GM18909 (cell line): Measurements from ENCODE around the gene OPRL1.

ENCODE experiments used
- ATAC-seq: cut with Tn5 transposase; IDR thresholded peaks from one replicate; pipeline ENCODE4 v1.9.1; 2021; ENCODE audit warnings: mild to moderate bottlenecking; ENCODE audit not compliant: unreplicated experiment, poor library complexity

Gene OPRL1

DNA sequence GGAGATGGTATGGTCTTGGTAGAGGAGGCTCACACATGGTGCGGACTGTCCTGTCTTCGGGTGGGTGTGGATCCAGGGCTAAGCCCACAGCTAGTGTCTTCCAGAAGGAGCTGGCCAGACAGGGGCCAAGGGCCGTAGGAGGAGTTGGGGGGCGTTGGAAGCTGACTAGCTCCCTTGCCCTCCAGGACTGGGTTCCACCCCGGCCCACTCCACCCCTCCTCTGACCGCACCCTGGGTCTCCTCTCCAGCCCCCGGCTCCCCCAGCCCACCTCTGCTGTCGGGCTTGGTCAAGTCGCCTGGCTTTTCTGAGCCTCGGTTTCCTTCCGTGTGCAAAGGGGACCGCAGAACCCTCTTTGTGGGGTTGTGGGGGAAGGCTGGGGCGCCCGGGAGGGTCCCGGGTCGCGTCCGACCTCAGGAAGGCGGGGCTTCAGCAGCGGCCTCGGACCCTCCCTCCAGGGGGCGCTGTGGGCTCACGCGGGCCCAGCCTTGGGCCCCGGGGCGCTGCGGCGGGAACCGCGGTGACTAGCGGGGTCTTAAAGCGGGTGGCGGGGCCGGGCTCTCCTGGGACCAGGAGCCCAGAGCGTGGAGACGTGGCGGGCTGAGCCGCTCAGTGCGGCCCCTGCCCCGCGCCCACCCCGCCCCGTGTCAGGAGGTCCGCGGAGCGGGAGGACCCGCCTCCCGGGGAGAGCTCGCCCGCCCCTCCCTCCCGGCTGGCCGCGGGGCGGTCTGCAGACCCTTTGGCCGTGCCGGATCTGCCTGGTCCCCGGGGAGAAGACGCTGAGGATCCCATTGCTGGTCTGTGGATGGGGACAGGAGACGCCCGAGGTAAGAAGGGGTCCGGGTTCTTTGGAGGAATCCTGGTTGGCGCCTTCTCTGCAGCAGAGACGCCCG lies 22.1 kb downstream of the OPRL1 start:
- peak; percentile 44 for ATAC-seq

DNA sequence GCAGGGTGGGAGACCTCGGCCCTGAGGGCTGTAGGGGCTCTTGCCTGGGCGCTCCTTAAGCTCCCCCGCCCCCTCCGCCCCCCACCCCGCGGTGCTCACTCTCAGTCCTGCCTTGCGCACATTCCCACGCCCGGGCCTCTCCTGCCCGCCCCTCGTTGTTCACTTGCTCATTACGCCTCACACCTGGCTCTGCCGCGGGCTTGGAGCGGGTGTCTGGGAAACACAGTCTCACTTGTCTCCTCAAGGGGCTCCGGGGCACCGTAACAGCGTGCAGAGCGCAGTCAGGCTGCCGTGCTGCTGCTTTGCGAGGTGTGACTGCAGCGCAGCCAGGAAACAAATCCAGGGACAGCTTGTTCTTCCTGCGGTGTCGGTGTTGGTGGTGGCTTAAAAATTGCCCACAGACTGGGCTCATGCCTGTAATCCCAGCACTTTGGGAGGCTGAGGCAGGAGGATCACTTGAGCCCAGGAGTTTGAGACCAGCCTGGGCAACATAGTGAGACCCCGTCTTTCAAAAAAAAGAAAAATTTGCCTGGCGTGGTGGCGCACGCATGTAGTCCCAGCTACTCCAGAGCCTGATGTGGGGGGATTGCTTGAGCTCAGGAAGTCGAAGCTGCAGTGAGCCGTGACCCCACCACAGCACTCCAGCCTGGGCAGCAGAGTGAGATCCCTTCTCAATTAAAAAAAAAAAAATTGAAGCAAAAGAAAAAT lies 22.9 kb downstream of the OPRL1 start:
- ATAC-seq = no peak

DNA sequence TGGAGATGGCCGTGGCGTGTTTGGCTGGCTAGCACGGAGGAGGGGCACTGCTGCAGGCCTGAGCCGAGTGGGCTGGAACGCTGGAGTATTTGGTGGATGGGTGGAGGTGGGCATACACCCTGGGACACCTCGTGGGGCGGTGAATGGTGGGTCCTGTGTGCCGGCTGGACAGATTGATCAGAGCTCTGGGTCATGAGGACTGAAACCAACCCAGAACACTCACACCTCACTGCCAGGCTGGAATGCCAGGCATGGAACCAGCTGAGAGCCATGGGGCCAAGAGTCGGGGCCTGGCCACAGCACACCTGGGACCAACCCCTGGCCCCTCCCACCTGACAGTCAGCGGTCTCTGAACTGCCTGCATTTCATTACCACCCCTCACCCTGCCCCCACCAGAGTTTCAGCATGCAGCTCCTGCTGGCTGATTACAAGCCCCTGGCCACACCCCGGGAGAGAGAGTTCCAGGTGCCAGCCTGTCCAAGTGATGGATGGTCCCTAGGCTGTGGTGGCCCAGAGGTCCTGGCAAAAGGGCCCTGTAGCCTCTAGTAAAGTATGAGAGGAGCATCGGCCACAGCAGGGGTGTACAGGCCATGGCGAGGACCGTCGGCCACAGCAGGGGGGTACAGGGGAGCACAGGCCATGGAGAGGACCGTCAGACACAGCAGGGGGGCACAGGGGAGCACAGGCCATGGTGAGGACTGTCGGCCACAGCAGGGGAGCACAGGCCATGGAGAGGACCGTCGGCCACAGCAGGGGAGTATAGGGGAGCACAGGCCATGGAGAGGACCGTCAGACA lies 24.2 kb downstream of the OPRL1 start:
- ATAC-seq = no peak

DNA sequence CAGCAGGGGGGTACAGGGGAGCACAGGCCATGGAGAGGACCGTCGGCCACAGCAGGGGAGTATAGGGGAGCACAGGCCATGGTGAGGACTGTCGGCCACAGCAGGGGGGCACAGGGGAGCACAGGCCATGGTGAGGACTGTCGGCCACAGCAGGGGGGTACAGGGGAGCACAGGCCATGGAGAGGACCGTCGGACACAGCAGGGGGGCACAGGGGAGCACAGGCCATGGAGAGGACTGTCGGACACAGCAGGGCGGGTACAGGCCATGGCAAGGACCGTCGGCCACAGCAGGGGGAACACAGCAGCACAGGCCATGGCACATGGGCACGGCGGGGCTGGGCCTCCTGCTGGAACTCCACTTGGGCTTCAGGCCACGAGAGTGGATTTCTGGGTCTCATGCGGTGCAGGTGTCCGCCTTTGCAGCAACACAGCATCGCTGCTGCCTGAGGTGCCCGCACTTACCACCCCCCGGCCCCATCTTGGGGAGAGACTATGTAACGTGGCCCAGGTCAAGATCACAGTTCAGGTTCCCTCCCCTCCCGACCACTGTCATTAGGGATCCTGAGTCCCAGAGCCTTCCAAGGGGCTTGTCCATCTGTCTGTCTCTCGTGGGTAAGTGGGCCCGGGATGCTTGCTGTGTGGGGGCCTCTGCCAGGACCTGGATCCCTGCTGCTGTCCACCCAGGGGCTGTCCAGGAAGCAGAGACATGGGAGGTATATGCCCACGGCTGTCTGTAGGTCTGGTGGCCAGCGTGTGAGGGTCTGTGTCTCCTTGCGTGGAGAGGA lies 25.0 kb downstream of the OPRL1 start:
- ATAC-seq = no peak

DNA sequence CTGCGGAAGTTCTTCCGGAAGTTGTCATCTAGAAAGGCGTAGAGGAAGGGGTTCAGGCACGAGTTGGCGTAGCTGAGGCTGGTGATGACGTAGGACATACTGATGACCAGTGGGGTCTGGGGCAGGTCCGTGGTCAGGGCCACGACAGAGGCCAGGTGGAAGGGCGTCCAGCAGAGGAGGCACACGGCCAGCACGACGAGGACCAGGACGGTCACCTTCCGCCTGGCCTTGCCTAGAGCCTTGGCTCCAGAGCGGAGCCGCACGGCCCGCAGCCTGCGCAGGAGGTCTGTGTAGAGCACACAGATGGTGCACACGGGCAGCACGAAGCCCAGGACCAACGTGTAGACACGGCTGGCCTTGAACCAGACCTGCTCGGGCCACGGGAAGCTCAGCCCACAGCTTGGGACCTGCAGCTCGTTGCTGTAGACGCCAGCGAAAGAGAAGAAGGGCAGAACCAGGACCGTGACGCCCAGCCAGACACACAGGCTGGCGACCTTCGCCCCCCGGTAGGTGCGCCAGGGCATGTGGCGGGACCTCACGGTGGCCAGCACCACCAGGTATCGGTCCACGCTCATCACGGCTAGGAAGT lies 26.1 kb downstream of the OPRL1 start:
- ATAC-seq = no peak

DNA sequence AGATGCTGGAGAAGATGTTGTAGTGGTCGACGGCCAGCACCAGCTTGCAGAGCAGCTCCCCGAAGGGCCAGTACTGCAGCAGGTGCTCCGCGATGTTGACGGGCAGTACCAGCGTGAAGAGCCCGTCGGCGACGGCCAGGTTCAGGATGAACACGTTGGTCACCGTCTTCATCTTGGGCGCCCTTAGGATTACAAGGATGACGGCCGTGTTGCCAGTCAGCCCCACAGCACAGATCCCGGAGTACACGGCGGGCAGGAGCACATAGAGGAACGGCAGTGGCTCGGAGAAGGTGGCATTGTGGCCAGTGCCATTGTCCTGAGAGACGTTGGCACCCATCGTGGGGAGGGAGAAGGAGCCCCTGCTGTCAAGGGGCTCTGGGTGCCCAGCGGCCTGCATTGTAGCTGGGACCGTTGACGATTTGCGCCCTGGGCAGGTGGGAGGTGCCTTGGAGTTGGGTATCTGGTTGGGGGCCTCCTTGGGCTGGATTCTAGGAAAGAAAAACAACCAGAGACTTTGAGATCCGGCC lies 26.6 kb downstream of the OPRL1 start:
- no peak for ATAC-seq

DNA sequence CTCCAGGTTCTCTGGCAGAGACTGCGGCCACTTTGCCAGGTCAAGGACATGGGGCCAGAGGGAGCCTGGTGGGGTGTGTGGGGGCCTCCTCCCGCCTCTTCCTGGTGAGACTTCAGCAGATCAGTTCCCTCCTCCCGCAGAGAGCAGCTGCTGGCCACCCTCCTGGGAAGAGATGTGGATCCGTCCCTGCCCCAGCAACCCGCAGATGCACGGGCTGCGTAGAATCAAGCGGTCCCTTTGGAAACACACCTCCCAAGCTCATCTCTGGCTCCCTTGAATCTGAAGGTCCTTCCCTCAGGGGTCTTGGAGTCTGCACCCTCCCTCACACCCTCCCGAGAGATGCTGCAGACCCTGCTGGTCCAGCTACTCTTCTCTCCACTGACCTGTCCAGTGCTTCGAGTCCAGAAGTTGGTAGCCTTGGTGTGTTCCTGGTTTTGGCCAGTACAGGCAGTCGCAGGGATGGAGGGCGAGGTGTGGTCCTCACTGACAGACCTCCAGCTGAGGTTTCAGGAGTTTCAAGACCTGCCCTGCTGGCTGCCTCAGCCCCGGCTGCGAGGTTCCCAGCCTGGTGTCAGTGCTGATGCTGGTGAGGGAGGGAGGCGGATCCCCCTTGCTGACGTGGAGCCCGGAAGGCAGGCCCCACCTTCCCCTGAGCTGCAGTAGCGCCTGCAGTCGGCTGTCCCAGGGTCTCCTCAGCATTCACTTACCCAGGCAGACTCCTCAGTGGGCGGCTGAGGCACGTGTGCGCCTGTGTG lies 27.3 kb downstream of the OPRL1 start, which contains the start of gene NPBWR2:
Gene NPBWR2, minus strand, starts transcription at position 585 of the 755 bp plus-strand sequence. CDS start 734 bp downstream, outside the sequence.
- no peak for ATAC-seq

DNA sequence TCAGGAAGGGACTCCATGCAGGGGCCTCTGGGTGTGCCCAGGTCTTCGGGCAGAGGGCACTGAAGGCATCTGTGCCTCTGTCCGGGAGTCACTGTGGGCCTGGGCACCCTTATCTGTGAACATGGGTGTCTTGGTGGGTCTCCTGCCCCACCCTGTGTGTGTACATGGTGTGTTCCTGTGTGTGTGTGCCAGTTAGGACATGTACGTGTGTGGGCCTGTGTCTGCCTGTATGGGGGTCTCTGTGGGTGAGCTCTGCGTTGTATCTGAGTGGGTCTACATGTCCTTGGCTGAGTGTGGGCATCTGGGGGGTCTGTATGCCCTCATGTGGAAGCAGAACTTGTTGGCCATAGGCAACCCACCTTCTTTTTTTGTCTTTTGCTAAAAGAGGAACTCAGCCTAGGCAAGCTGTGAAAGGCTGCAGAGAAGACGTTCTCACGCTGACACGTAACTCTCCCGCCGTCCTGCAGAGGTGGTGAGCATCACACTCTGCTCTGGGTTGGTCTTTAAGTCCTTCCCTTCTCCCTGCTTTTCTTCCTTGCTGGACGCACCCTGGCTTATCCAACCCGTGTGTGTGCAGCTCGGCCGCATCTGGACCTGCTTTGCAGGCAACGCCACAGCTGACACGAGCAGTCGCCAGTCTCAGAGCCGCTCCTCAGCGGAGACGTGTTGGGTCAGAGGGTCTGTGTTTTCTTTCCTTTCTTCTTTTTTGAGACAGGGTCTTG lies 28.0 kb downstream of the OPRL1 start:
- ATAC-seq = no peak

DNA sequence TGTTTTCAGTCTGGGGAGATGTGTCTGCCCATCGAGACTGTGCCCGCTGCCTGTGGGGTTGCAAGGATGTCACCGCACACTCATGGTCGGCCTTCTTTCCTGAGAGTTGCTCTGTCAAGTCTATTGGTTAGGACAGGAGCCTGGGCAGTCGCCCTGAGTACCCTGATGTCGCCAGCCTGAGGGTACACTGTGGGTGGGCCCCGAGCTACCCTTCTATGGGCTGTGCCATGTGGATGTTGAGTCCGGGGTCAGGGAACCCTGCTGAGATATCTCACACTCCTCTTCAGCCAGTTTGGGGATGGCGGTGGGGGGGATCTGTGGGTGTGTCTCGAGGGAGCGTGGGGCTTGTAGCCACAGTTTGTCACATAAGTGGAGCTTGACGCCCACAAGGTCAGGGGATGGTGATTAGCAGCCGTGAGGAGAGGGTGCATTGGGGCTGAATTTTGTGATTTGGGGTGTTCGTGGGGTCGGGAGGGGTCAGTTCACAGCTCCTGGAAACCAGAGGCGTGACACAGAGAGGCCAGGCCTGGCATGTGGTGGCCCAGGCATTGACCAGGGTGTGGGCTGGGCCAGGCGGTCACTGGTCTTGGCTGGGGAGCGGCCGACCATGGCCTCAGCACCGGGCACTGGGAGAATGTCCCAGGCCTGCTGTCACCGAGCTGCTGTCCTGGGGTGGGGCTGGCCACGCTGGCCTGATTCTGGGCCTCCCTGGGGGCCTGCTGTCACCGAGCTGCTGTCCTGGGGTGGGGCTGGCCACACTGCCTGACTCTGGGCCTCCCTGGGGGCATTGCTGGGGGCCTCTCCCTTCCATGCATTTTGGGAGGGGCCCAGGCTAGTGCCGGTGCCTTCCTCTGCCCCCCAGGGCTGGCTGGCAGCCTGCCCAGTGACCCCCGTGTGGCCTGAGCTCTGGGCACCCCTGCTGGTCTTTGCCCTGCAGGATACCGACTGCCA lies 29.1 kb downstream of the OPRL1 start:
- ATAC-seq = no peak

DNA sequence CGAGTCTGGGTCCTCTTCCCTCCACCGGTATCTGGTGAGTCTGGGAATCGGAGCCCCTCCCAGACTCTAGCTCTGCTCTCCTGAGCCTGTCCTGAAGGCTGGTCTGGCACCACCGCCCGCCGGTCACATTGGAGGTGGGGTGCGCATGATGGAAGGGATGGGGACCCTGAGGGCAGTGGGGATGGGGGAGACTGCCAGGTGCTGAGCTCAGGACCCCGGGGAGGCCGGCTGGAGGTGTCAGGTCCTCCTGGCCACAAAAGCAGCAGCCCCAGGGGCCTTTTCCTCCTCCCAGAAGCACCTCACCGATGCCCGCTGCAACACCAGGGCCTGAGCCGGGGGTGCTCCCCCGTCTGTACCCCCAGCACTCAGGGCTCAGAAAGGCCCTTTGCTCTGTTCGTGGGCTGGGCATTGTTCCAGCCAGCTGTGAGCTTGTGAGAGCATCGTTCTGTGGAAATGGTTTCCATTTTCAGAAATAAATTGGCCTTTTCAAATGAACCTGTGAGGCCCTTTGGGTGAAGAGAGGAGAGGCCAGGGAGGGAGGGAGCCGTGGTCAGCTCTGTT lies 30.0 kb downstream of the OPRL1 start:
- no peak for ATAC-seq

DNA sequence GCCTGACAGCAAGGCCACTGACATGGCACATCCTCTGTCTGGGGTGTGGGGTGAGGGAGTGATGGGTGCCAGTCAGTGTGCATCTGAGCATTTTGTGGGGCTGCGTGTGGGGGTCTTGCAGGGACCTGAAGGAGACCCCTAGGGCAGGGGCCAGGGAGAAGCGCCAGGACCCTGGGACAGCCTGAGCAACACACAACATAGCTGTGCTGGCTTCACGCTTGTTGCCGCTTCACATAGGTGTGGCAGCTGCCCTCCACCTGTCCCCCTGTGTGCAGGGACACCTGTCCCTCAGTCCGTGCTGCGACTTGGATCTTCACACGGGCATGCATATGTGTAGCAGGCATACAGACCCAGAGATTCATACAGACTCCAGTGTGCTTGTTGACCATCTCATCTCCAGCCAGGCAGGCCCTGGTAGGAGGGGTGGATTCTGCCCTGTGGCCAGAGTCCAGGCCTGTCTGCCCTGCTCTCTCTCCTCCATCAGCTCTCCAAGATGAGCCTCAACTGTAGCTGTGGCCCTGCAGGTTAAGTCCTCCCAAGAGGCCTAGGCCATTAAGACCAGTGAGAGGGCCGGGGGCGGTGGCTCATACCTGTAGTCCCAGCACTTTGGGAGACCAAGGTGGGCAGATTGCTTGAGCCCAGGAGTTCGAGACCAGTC lies 30.7 kb downstream of the OPRL1 start:
- ATAC-seq = no peak

DNA sequence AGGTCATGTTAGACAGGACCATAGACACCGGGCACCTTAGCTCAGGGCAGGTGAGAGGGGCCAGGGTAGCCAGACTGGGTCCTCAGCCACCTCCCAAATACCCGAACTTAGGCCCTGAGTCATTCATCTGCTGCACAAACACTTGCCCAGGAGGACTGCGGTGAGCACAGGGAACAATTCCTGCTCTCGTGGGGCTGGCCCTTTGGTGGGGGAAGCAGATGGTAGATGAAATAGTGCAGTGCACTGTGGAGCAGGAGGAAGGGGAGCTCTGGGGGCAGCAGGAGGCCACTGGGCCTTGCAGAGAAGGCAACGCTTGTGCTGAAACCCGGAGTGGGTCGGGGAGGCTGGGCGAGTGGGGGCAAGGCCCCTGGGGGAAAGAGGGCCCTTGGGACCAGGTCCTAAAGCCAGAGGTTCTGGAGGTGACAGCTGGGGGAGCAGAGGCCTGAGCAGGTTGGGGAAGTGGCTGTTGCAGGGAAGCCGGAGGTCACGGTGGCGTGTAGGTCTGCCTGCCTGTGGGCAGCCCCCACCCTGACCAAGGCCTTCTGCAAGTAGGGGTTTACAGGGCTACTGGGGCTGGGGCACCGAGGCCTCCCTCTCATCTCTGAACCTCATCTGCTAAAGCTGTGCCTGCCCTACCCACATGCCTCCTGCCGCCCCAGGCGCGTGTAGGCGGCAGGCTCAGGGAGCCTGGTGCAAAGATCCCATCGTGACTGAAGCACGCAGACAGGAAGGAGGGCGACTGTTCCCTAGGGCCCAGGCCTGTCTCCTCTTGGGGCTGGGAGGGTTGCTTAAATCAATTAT lies 32.2 kb downstream of the OPRL1 start:
- no peak for ATAC-seq

DNA sequence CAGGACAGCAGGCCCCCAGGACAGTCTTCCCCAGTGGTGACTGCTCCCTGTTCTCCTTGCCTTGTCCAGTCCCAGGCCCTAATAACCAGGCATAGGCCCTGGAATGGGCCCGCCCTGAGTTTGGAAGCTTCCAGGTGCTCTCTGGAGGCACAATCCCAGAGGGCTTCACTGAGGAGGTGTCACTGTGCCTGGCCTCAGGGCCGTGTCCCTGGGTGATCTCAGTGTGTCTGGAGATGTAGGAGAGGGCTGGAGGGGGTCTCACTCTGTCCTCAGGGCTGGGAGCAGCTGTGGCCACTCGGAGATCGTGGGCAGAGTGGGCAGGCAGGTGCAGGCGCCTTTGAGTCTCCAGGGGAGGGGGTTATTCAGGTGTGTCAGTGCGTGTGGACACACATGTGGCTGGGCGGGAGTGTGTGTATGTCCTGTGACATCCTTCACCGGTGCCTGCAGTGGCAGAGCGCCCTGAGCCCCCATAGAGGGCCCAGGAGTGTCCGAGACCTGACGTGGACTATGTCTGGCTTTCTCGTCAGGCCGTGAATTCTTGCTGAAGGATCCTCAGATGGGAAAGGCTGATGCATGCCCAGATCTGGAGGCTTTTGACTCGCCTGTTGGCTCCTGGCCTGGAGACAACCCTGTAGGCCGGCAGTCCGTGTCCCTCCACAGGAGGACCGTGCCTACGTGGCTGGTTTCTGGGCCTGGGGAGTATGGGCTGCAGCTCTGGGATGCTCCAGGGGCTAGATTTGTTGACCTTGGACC lies 33.0 kb downstream of the OPRL1 start:
- ATAC-seq = no peak

DNA sequence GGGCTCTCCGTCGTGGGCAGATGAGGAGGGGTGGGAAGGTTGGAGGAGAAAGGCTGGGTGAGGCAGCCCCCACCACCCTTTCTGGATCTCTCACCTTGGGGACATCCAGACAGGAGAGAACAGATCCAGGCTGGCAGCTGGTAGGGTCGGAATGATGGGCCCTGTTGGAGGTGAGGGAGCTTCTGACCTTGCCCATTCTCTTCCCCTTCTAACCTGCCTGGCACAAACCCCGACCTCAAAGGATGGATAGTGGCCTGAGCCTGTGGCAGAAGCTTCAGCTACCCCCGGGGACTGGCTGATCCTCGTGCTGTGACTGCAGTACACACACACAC lies 33.5 kb downstream of the OPRL1 start:
- no peak for ATAC-seq
